IMR-90 (cell line): ENCODE data around the gene NHSL1. TPM values are rescaled to one million over a fixed set of nuclear protein-coding genes. Genes with fewer than 3 reads are reported as not detected.

Experiments used
- ATAC-seq: fragments of 200-7000 bp; cut with Tn5 transposase; 2 replicates; pipeline ENCODE4 v1.9.1; 2020; ENCODE audit warnings: low read depth, mild to moderate bottlenecking, moderate library complexity
- BruUV-seq: library from RNA; stranded (reverse); fragments of 400-500 nt; replicated peaks from 2 replicates; lab custom pipeline; 2021; lab: Mats Ljungman, UMichigan
- CTCF ChIA-PET: fragments of 300-600 bp; formaldehyde crosslinking; extraction: SDS; loops from one replicate; lab custom pipeline; 2021; ENCODE audit warnings: antibody characterized with exemption; lab: Yijun Ruan, JAX
- POLR2A ChIA-PET: fragments of 300-600 bp; sonication (Branson Sonifier 250); formaldehyde crosslinking; loops from one replicate; lab custom pipeline; 2022; ENCODE audit warnings: antibody characterized with exemption; ENCODE audit not compliant: unreplicated experiment; lab: Charles Lee
- DNase-seq: peaks from one replicate; pipeline ENCODE4 v3.0.0; 2013
- H2AFZ ChIP-seq: replicated peaks from 2 replicates; pipeline ENCODE3; 2013; ENCODE audit warnings: low read length, mild to moderate bottlenecking; ENCODE audit not compliant: poor library complexity
- H2AK5ac ChIP-seq: 2 replicates; pipeline ENCODE4 v1.6.1; 2013; ENCODE audit warnings: low read depth, low read length, inconsistent platforms
- H2AK9ac ChIP-seq: replicated peaks from 2 replicates; pipeline ENCODE3; 2013; ENCODE audit warnings: mild to moderate bottlenecking, low read depth, low read length, moderate library complexity; ENCODE audit not compliant: poor library complexity
- H2BK120ac ChIP-seq: 2 replicates; pipeline ENCODE4 v1.6.1; 2013; ENCODE audit warnings: low read depth, low read length, inconsistent platforms
- H2BK15ac ChIP-seq: 3 replicates; pipeline ENCODE4 v1.6.1; 2013; ENCODE audit warnings: low read depth, low read length, inconsistent platforms
- H2BK20ac ChIP-seq: 2 replicates; pipeline ENCODE4 v1.6.1; 2013; ENCODE audit warnings: low read depth, mild to moderate bottlenecking, inconsistent platforms, low read length, moderate library complexity
- H2BK5ac ChIP-seq: 2 replicates; pipeline ENCODE4 v1.6.1; 2013; ENCODE audit warnings: mild to moderate bottlenecking, low read depth, low read length, inconsistent platforms; ENCODE audit not compliant: poor library complexity, severe bottlenecking
- H3K14ac ChIP-seq: replicated peaks from 2 replicates; pipeline ENCODE4 v1.6.1; 2013; ENCODE audit warnings: low read depth, low read length, inconsistent platforms
- H3K18ac ChIP-seq: 2 replicates; pipeline ENCODE4 v1.6.1; 2013; ENCODE audit warnings: low read depth, low read length, control low read depth
- H3K23ac ChIP-seq: 2 replicates; pipeline ENCODE4 v1.6.1; 2013; ENCODE audit warnings: low read depth, low read length, inconsistent platforms
- H3K27ac ChIP-seq: 2 replicates; pipeline ENCODE4 v1.5.1; 2013; ENCODE audit warnings: mild to moderate bottlenecking, control low read depth, low read length; ENCODE audit not compliant: insufficient read depth
- H3K27me3 ChIP-seq: 2 replicates; pipeline ENCODE4 v1.6.1; 2013; ENCODE audit warnings: low read length; ENCODE audit not compliant: control insufficient read depth, insufficient read depth
- H3K36me3 ChIP-seq: 2 replicates; pipeline ENCODE4 v1.6.1; 2013; ENCODE audit warnings: low read length, mixed read lengths; ENCODE audit not compliant: control insufficient read depth, insufficient read depth
- H3K4ac ChIP-seq: 2 replicates; pipeline ENCODE4 v1.6.1; 2013; ENCODE audit warnings: low read depth, low read length, inconsistent platforms
- H3K4me1 ChIP-seq: 2 replicates; pipeline ENCODE4 v1.6.1; 2013; ENCODE audit warnings: low read length, mixed read lengths; ENCODE audit not compliant: control insufficient read depth, insufficient read depth
- H3K4me2 ChIP-seq: 2 replicates; pipeline ENCODE4 v1.6.1; 2013; ENCODE audit warnings: low read depth, mild to moderate bottlenecking, control low read depth, low read length, moderate library complexity
- H3K4me3 ChIP-seq: 2 replicates; pipeline ENCODE4 v1.5.1; 2013; ENCODE audit warnings: low read depth, mild to moderate bottlenecking, control low read depth, low read length, moderate library complexity; ENCODE audit not compliant: insufficient read depth
- H3K56ac ChIP-seq: 2 replicates; pipeline ENCODE4 v1.6.1; 2013; ENCODE audit warnings: low read length, inconsistent platforms; ENCODE audit not compliant: insufficient read depth; ENCODE audit errors: extremely low read depth
- H3K79me1 ChIP-seq, 2 experiments: 2 replicates each; pipeline ENCODE4 v1.6.1; 2013; ENCODE audit warnings: low read length in 2 of 2, inconsistent platforms in 1 of 2, low read depth in 1 of 2
- H3K9ac ChIP-seq: 2 replicates; pipeline ENCODE4 v1.6.1; 2013; ENCODE audit warnings: low read depth, low read length, control low read depth
- H3K9me1 ChIP-seq: 2 replicates; pipeline ENCODE4 v1.6.1; 2013; ENCODE audit warnings: low read length, inconsistent platforms; ENCODE audit not compliant: insufficient read depth
- H3K9me3 ChIP-seq: 2 replicates; pipeline ENCODE4 v1.6.1; 2013; ENCODE audit warnings: low read length; ENCODE audit not compliant: control insufficient read depth, insufficient read depth
- H4K20me1 ChIP-seq: 2 replicates; pipeline ENCODE4 v1.6.1; 2013; ENCODE audit warnings: low read length, inconsistent platforms; ENCODE audit not compliant: insufficient read depth
- H4K5ac ChIP-seq: 2 replicates; pipeline ENCODE4 v1.6.1; 2013; ENCODE audit warnings: mild to moderate bottlenecking, low read depth, low read length, control low read depth
- H4K8ac ChIP-seq, 2 experiments: 2 replicates each; pipeline ENCODE4 v1.6.1; 2013; ENCODE audit warnings: low read depth in 2 of 2, low read length in 2 of 2, control low read depth in 1 of 2, inconsistent platforms in 1 of 2
- H4K91ac ChIP-seq: 2 replicates; pipeline ENCODE4 v1.6.1; 2013; ENCODE audit warnings: low read depth, low read length, inconsistent platforms; ENCODE audit not compliant: insufficient read depth
- FOS ChIP-seq: fragments of 150-350 bp; IDR thresholded peaks from 2 replicates; pipeline ENCODE4 v1.6.1; 2016; ENCODE audit warnings: low read depth, low read length
- WGBS, 2 experiments: methylation state at CpG; one replicate each; pipeline versions ENCODE4 v1.1.5 to v1.1.7; 2013; ENCODE audit warnings: missing lambda C conversion rate in 2 of 2; ENCODE audit not compliant: insufficient read length in 1 of 2; ENCODE audit errors: extremely low coverage in 2 of 2; 5-methylcytosine and 5-hydroxymethylcytosine counted together
- dilution Hi-C: fragments of 300-500 bp; cut with HindIII; formaldehyde crosslinking; loops from one replicate; pipeline ENCODE4 v1.14.3; 2018; ENCODE audit warnings: low sequenced_read_pairs; ENCODE audit not compliant: unreplicated experiment
- in situ Hi-C: fragments of 300-500 bp; cut with MboI; formaldehyde crosslinking; loops from 3 replicates; pipeline ENCODE4 v1.14.3; 2019; ENCODE audit warnings: low sequenced_read_pairs, inconsistent platforms, mixed read lengths
- intact Hi-C: fragments of 100-400 bp; cut with micrococcal nuclease; formaldehyde crosslinking; loops from 2 replicates; pipeline ENCODE4 v1.10.0; 2022
- polyA plus RNA-seq, 3 experiments: library from polyadenylated mRNA; depleted of rRNA; stranded (reverse); fragments of >200 nt; gene quantifications; 2 replicates each; pipeline ENCODE4 v1.2.3, GENCODE V29; 2012; ENCODE audit warnings: low replicate concordance in 1 of 3
- total RNA-seq: library from RNA; depleted of rRNA; stranded (reverse); fragments of >200 nt; gene quantifications from 2 replicates; pipeline ENCODE4 v1.2.3, GENCODE V29; 2012
- TF ChIP-seq, protein P1 (sequence below): fragments of 150-350 bp; IDR thresholded peaks from 2 replicates; pipeline ENCODE4 v1.6.1; 2016; ENCODE audit warnings: low read depth, mild to moderate bottlenecking, low read length, moderate library complexity, borderline replicate concordance

NHSL1 gene
- total and polyA plus RNA-seq, 2 of the 4 experiments (the other 2 are of a cell fraction), result 5.6 to 7.2 TPM

DNA sequence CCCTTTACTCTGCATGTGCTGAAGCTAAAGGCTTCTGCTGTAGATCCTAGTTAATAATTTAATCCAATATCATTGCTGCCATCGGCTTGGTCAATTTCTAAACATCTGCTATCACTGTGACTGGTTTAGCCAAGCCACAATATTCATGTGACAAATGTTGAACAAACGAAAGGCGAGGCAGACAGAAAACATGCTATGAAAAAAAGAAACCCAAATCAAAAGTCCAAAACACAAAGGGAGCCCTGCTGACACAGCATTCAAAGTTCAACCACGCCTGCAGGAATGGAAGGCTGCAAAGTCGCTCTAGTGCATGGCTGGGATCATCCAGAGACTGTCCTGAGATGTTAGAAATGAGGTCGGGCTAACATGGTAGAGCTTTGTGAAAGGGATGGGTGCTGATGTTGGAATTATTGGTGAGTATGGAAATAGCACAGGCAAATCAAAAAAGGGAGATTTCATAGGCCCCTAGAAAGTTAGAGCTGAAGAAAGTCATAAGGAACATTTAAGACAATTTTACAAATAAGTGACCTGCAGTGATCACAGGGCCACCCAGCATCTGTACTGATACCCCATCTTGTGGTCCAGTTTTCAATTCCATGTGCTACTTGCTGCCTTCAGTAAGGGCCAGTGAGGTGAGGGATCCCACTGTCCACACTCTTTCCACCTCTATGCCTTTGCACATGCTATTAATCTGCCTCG is 8.8 kb upstream of the NHSL1 start:
- Histone ChIP-seq H2BK120ac (no peak overlapping the region), H2BK15ac (no peak overlapping the region), H3K9me1 (no peaks in the 10 kb centered on the region), H3K79me1 (peaks cover 0 to 15% of the 10 kb centered on the region in 2 experiments; a peak in 3 of 4 replicates), H4K91ac (no peak overlapping the region), H2AK5ac (no peak overlapping the region), H2BK5ac (no peak overlapping the region), H3K14ac (no peak overlapping the region), H3K56ac (no peak overlapping the region), H2BK20ac (no peak overlapping the region), H3K4ac (no peak overlapping the region), H4K5ac (no peak overlapping the region), H4K20me1 (no peaks in the 10 kb centered on the region), H3K4me2 (no peak overlapping the region), H3K4me1 (no peaks in the 10 kb centered on the region), H3K9ac (no peak overlapping the region), H3K23ac (no peak overlapping the region), H3K36me3 (no peaks in the 10 kb centered on the region), H4K8ac (no peak overlapping the region), H3K4me3 (no peak overlapping the region), H3K27me3 (no peaks in the 10 kb centered on the region), H2AK9ac (no peak overlapping the region), H3K9me3 (no peaks in the 10 kb centered on the region), H3K27ac (no peak overlapping the region), H3K18ac (no peak overlapping the region), H2AFZ (no peak overlapping the region)
- WGBS, 2 experiments, result 100% methylated on average over 1 of the region's 7 CpGs; no CpG with 5 or more reads in 1 of the 2 experiments
- intact Hi-C loops (loop anchor here (2.0 to 10.0 kb wide), 2 partner anchors 391 to 503 kb away; no protein-coding TSS in a partner anchor), dilution Hi-C loops (no loop called here), in situ Hi-C loops (no loop called here)
- no peak for TF ChIP-seq FOS
- TF ChIP-seq, protein P1, sequence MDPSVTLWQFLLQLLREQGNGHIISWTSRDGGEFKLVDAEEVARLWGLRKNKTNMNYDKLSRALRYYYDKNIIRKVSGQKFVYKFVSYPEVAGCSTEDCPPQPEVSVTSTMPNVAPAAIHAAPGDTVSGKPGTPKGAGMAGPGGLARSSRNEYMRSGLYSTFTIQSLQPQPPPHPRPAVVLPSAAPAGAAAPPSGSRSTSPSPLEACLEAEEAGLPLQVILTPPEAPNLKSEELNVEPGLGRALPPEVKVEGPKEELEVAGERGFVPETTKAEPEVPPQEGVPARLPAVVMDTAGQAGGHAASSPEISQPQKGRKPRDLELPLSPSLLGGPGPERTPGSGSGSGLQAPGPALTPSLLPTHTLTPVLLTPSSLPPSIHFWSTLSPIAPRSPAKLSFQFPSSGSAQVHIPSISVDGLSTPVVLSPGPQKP, result no peak
- DNase-seq (no peak), ATAC-seq (no peak)
- no TSS peak for BruUV-seq
- POLR2A ChIA-PET, result no interaction called here
- CTCF ChIA-PET, result interaction anchor here (0.6 to 0.9 kb wide), 3 partner anchors 9 to 544 kb away, joined by 3 to 4 read pairs (median 3); no protein-coding TSS in a partner anchor
